ENCODE data around the gene HS3ST4. TPM values are rescaled to one million over a fixed set of nuclear protein-coding genes. Genes with fewer than 3 reads are reported as not detected.
A peak's percentile ranks its signal among the peaks of the same experiment; 100 is the strongest.

HS3ST4 gene
- total RNA-seq, 1 experiment from 2014 or later: not detected

GRCh38 chr16:25941800-25942499 lies 250.2 kb downstream of the HS3ST4 start:
- no peak for DNase-seq (ENCODE audit: low spot score)
- in situ Hi-C loops (cut with HindIII; ENCODE audit: low sequenced_read_pairs): no loop called here

GRCh38 chr16:25950586-25951281 lies 259.0 kb downstream of the HS3ST4 start:
- in situ Hi-C loops (cut with HindIII; ENCODE audit: low sequenced_read_pairs): no loop called here
- DNase-seq (ENCODE audit: low spot score): no peak

DNA sequence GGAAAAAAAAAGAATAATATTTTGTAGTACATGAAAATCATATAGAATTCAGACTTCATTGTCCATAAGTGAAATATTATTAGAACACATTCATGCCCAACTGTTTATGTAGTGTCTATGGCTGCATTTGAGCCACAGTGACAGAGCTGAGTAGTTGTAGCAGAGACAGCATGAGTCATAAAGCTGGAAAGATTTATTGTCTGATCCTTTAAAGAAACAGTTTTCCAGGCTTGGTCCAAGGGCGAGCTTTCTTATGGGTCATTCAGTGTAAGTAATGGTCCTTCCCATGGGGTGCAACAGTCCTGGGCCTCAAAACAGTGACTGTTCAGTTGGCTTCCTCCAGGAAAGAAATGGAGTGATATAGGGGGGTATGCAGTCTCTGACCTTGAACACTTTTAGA lies 260.2 kb downstream of the HS3ST4 start:
- in situ Hi-C loops (cut with HindIII; ENCODE audit: low sequenced_read_pairs): no loop called here
- no peak for DNase-seq (ENCODE audit: low spot score)

DNA sequence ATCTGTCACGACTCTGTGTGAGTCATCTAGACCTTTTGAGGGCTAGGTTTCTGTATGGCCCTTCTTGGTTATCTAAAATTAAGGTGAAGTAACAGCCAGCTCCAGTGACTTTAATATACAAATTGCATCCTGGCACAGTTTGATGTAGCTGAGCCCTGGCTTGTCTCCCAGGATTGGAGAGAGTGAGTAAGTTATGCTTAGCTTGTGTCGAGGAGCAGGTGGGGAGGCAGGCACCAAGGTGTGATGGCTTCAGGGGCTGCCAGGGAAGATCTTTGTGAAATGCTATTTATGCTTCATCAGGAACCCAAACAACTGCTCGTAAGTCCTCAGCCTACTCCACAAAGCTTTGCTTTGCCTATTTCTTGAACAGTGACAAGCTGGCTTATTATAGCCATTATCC lies 261.2 kb downstream of the HS3ST4 start:
- in situ Hi-C loops (cut with HindIII; ENCODE audit: low sequenced_read_pairs): no loop called here
- peak; percentile 29 for DNase-seq (ENCODE audit: low spot score)

GRCh38 chr16:25957707-25958106 lies 265.9 kb downstream of the HS3ST4 start:
- in situ Hi-C loops (cut with HindIII; ENCODE audit: low sequenced_read_pairs): no loop called here
- DNase-seq (ENCODE audit: low spot score): no peak

DNA sequence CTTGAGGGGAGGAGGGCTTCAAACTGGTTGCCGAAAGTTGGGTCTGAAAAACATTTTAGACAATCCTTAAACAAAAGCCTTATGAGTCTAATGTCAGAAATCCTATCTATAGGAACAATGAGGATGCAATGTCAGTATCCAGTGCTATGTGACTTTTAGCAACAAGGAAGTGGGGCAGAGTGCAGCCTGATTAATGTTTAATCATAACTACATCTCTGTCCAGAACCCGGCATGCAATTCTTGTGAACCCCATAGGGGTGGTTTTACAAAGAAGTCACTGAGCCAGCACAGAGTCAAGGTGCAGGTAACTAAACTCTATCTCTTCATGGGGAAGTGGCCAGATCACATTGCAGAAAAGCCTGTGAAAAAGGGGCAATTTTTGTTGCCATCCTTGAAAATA lies 267.5 kb downstream of the HS3ST4 start:
- in situ Hi-C loops (cut with HindIII; ENCODE audit: low sequenced_read_pairs): no loop called here
- DNase-seq (ENCODE audit: low spot score): no peak

GRCh38 chr16:25966172-25967097 lies 274.7 kb downstream of the HS3ST4 start:
- DNase-seq (ENCODE audit: low spot score): no peak
- in situ Hi-C loops (cut with HindIII; ENCODE audit: low sequenced_read_pairs): no loop called here

DNA sequence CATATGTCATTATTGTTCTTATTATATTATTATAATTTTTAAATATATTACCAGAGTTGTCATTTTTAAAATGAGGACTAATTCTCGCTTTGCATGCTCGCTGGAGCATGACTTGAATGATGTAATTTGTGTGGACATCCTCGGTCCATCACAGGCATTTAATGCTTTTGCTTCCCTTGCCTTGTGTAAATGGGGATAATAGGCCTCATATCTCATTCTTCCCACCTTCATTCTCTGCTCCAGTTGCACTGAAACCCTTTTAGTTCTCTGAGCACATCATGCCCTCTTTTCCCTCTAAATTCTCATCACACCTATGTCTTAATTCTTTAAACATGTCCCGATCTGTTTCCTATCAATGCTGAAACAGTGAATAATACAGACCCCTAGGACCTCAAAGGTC lies 285.4 kb downstream of the HS3ST4 start:
- DNase-seq (ENCODE audit: low spot score): no peak
- in situ Hi-C loops (cut with HindIII; ENCODE audit: low sequenced_read_pairs): no loop called here

DNA sequence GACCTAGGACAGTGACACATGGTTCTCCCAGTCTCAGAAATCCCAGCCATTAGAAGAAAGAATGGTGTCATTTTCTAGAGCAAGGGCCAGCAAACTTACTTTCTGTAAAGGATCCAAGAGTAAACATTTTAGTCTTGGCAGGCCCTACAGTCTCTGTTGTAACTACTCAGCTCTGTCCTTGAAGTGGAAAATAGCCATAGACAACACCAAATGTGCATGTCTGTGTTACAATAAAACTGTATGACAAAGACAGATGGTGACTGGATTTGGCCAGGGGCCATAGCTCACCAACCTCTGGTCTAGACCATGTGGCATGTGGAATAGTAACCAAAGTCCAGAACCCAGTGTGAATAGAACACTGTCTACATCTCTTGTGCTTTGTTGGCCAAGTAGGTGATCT lies 286.5 kb downstream of the HS3ST4 start:
- in situ Hi-C loops (cut with HindIII; ENCODE audit: low sequenced_read_pairs): no loop called here
- DNase-seq (ENCODE audit: low spot score): peak; percentile 3

DNA sequence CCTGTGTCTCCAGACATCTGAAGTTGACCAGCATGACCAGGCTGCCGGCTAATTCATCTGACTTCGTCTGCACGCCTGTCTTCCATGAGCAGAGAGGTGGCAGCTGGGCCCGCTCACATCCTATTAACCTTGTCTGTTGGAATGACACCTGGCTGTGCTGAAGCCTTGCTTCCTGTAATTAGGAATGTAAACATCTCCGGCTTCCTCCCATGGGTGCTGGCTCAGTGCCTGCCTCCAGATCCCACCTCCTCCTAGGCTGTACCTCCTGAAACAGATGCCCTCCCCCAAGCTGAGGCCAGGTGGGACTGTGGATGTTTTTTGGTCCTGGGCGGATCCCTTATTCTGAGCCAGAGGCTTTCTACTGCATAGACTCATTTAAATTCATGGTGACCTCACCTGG lies 296.3 kb downstream of the HS3ST4 start:
- no peak for DNase-seq (ENCODE audit: low spot score)
- in situ Hi-C loops (cut with HindIII; ENCODE audit: low sequenced_read_pairs): no loop called here

DNA sequence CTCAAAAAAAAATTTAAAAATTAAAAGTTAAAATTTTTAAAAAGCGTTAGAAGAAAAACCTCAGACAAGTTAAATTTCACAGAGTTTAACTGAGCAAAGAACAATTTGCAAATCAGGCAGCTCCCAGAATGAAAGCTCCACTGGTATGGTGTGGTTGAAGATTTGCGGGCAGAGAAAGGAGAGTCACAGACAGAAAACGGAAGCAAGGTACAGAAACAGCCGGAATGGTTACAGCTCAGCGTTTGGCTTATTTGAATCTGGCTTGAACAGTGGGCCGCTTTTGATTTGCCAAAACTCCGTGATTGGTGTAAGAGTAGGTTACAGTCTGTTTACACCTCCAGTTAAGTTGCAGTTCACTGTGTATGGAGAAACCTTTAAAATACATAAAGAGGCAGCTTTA lies 297.1 kb downstream of the HS3ST4 start:
- in situ Hi-C loops (cut with HindIII; ENCODE audit: low sequenced_read_pairs): no loop called here
- DNase-seq (ENCODE audit: low spot score): no peak

DNA sequence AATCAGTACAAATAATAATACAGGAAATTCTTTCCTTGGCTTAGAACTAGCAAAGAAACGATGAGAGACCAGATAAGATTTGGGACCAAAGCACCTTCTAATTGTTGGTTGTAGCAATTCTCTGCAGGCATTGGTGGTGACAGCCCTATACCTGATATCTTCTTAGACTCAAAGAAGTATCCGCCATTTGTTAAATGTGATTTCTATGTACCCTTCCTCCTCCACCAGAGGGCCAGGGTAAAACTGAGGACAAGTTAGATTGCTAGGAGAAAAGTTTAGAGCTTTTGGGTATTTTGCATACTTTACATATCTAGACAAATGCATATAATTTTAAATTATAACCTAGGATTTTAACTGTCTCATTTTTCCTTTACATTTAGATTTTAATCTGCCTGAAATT lies 304.3 kb downstream of the HS3ST4 start:
- DNase-seq (ENCODE audit: low spot score): no peak
- in situ Hi-C loops (cut with HindIII; ENCODE audit: low sequenced_read_pairs): no loop called here

- in situ Hi-C loops (cut with HindIII; ENCODE audit: low sequenced_read_pairs): no loop called here
- DNase-seq (ENCODE audit: low spot score): no peak
Measured at GRCh38 chr16:26005336-26005735, 313.6 kb downstream of the HS3ST4 start.

DNA sequence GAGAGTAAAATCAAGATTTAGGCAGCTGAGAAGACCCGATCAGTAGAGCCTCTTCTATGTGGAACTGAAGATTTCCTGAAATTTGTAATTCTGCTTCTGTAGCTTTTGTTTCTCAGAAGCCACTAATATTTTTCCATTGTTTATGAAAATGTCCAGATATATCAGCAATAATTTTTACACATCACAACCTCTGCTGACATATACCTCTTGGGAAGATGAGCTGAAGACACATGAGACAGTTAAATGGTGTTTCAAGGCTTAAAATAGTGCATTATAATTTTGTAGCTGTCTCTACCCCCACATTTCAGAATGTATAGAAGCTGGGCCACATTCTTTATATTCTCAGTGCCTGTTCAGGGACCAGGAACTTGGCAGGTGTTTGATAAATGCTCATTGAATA lies 320.6 kb downstream of the HS3ST4 start:
- in situ Hi-C loops (cut with HindIII; ENCODE audit: low sequenced_read_pairs): no loop called here
- no peak for DNase-seq (ENCODE audit: low spot score)

DNA sequence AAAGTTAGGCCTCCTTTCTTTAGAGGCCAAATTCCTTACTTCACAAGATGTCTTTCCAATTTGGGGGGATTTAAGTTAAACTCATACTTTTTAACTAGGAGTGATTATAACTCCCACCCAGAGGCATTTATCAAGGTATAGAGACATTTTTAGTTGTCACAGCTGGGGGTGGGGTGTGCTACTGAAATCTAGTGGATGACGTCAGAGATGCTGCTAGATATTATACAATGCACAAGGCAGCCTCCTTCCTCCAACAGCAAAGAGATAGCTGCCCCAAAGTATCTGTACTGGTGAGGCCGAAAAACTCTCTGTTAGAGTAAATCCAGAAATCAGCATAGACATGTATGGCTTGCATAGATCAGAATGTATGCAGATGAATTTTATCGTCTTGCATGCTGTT lies 324.0 kb downstream of the HS3ST4 start:
- no peak for DNase-seq (ENCODE audit: low spot score)
- in situ Hi-C loops (cut with HindIII; ENCODE audit: low sequenced_read_pairs): no loop called here

DNA sequence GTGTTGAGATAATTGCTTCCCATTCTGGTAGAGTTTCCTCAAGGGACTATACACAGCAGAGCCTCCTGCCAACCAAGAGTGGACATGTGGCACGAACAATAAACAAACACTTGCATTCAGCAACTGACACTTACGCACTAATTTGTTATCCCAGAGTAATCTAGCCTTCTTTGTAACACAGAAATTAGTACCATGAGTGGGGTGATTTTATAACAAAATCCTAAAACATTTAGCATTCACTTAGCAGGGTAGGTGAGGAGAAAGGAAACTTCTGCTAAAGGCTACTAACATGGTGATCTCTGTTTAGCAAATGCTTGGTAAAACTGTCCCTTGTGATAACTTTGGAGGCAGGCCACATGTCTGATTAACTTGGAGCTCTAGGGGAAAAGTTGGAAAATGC lies 325.2 kb downstream of the HS3ST4 start:
- in situ Hi-C loops (cut with HindIII; ENCODE audit: low sequenced_read_pairs): no loop called here
- DNase-seq (ENCODE audit: low spot score): no peak

GRCh38 chr16:26019381-26020242 lies 327.9 kb downstream of the HS3ST4 start:
- peak; percentile 58 for DNase-seq (ENCODE audit: low spot score)
- in situ Hi-C loops (cut with HindIII; ENCODE audit: low sequenced_read_pairs): no loop called here

DNA sequence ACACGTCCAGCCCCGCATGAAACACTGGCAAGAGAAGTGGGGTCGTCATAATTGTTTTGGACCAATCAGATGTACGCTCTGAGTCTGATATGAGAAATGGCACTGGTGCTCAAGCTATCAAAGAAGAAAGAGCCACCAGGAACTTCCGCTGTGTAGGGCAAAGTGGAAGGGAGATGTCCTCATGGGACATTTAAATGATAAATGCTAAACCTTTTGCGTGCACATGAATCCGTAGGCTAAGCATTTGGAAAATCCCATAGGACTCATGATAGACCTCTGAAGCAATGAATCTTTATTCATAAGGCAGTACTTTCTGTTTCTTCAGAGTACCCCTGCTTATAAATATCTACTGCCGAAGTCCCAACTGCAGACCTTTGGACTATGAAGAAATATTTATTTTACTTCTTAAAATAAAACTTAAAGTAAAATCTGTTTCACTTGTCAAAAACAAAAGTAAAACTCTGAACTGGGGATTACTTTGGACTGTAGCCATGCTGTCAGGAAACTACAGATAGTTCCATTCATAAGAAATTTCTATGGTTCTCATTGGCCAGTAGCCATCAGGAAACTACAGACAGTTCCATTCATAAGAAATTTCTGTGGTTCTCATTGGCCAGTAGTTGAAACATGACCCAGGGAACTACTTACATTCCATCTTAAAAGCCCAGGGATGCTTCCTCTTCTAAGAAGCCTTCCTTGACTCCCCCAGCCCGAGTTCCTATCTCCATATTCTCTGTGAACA lies 335.1 kb downstream of the HS3ST4 start:
- in situ Hi-C loops (cut with HindIII; ENCODE audit: low sequenced_read_pairs): no loop called here
- DNase-seq (ENCODE audit: low spot score): no peak

DNA sequence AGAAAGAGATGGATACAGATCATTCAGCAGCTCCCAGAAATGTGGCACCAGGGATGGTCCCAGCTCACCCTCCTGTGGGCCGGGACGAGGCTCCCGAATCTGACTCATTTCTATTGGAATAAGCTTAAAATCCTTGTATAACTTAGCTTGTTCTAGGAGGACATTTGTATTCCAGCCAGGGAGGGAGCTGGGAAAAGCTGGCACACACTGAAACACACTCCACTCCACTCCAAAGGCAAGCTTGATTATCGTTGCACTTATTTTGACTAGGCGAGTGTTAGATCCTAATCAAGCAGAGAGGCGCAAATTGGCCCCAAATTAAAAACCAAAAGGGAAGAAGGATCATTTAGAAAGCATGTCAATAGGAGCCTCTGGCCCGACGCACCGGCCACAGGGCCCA lies 339.5 kb downstream of the HS3ST4 start:
- DNase-seq (ENCODE audit: low spot score): no peak
- in situ Hi-C loops (cut with HindIII; ENCODE audit: low sequenced_read_pairs): no loop called here
